Measurements from ENCODE around the gene BMP5. TPM values are rescaled to one million over a fixed set of nuclear protein-coding genes. Genes with fewer than 3 reads are reported as not detected.

The BMP5 gene
- total and polyA plus RNA-seq, 2 donors (not counting 3 experiments of a cell fraction or from before 2014, with no cell fraction given): not detected

DNA sequence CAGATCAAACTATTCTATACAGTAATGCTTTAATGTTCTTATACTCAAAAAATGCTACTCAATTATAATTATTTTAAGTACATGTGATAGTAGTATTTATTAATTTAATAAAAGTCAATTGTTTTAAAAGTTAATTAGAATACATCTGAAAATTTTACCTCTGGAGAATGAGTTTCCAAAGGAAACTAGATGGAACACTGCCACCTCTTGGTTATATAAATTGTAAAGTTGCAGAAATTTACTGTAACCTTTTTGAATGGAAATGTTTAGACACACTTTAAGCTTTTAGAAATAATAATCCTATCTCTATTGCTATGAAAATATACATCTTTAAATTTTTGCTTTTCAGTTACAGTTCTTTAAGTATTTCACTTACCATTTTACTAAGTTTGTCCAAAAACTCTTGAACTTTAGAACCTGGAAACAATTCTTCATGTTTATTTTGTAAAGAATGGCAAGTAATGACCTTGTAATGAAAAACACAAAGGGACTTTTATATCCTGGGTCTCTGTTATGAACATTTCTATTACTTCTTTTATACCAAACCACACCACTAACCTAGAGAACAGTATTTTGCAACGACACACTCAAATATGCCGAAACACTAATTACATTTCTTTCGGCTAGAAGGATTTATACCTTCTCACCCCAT is 10.9 kb upstream of the BMP5 start:
- H3K9me3 ChIP-seq (replicated peaks; ENCODE audit: control insufficient read depth, insufficient read depth, low read length): no peaks in the 10 kb centered on the region
- H3K9me1 ChIP-seq (replicated peaks; ENCODE audit: control insufficient read depth, extremely low read depth, insufficient read depth, low read length): peaks cover 2% of the 10 kb centered on the region
- CTCF ChIA-PET: interaction anchor here (0.6 to 5.9 kb wide), 20 partner anchors 13 to 610 kb away, joined by 3 to 86 read pairs (median 4); partner anchors contain the start of gene HMGCLL1
- H3K4me2 ChIP-seq (ENCODE audit: insufficient read depth, low read length): no peak overlapping the region
- H2AFZ ChIP-seq (ENCODE audit: low read depth, low read length): no peak overlapping the region
- intact Hi-C loops (cut with micrococcal nuclease) (loop anchor here (1.0 to 5.0 kb wide), 4 partner anchors 184 to 441 kb away; no protein-coding TSS in a partner anchor), dilution Hi-C loops (cut with MboI; ENCODE audit: extremely low pct_ligation_motif_present, low sequenced_read_pairs) (no loop called here)
- POLR2A ChIA-PET: no interaction called here
- H3K9ac ChIP-seq (replicated peaks; ENCODE audit: extremely low read depth, insufficient read depth, low read length): no peak overlapping the region
- FAIRE-seq (no peak), DNase-seq (ENCODE audit: low read depth, low spot score) (peak; percentile 30)
- no TSS peak for BruUV-seq (replicated peaks)
- no peaks in the 10 kb centered on the region for H3K27me3 ChIP-seq (ENCODE audit: control insufficient read depth in 2 of 2, insufficient read depth in 2 of 2, low read length in 2 of 2)
- no peaks in the 10 kb centered on the region for H3K79me2 ChIP-seq (ENCODE audit: control insufficient read depth, insufficient read depth, low read length)
- no peaks in the 10 kb centered on the region for H3K36me3 ChIP-seq (ENCODE audit: control insufficient read depth in 2 of 2, extremely low read depth in 1 of 2, insufficient read depth in 2 of 2, low read length in 2 of 2)
- no peak overlapping the region for H3K27ac ChIP-seq (ENCODE audit: insufficient read depth, low read depth, low read length)
- peaks cover 18% of the 10 kb centered on the region for H3K4me1 ChIP-seq (ENCODE audit: control insufficient read depth, extremely low read depth, insufficient read depth, low read length)
- H3K4me3 ChIP-seq (replicated peaks in 1 of 3; ENCODE audit: insufficient read depth in 1 of 3, low read depth in 1 of 3, low read length in 3 of 3): no peak overlapping the region
- no peaks in the 10 kb centered on the region for H4K20me1 ChIP-seq (replicated peaks; ENCODE audit: control insufficient read depth, extremely low read depth, insufficient read depth, low read length)
- TF ChIP-seq, protein P1, sequence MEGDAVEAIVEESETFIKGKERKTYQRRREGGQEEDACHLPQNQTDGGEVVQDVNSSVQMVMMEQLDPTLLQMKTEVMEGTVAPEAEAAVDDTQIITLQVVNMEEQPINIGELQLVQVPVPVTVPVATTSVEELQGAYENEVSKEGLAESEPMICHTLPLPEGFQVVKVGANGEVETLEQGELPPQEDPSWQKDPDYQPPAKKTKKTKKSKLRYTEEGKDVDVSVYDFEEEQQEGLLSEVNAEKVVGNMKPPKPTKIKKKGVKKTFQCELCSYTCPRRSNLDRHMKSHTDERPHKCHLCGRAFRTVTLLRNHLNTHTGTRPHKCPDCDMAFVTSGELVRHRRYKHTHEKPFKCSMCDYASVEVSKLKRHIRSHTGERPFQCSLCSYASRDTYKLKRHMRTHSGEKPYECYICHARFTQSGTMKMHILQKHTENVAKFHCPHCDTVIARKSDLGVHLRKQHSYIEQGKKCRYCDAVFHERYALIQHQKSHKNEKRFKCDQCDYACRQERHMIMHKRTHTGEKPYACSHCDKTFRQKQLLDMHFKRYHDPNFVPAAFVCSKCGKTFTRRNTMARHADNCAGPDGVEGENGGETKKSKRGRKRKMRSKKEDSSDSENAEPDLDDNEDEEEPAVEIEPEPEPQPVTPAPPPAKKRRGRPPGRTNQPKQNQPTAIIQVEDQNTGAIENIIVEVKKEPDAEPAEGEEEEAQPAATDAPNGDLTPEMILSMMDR (IDR thresholded peaks at IDR 0.05; ENCODE audit: extremely low read depth in 1 of 2, insufficient read depth in 1 of 2, low read depth in 1 of 2, low read length in 2 of 2): peak in 1 of 2 donors; percentile 13
- no peak for TF ChIP-seq EZH2 (IDR thresholded peaks at IDR 0.05; ENCODE audit: borderline replicate concordance, low read depth, low read length, severe bottlenecking)

Measured in endothelial cell of umbilical vein (primary cell).